Measurements from ENCODE around the gene APPBP2.

APPBP2 gene

DNA sequence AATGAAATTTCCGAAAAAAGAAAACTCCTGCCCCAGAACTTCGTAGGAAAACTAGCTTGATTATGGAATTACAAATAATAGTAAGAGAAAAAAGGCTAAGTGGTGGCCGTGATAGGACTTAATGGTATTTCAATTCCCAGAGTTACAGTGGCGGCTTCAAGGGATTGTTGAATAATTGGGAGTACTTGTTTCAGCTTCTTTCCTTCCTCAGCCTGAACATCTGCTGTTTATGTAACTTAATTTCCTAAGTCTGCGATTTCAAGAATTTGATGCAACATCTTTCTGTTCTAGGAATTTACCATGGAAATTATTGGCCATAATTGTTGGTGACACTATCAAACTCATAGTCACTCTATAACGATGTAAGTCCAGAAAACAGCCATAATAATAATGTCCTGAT lies 684 bp upstream of the APPBP2 start:
- POLR2A ChIA-PET: interaction anchor here (0.9 to 1.4 kb wide), 7 partner anchors 9 to 72 kb away, joined by 3 to 7 read pairs (median 3); no protein-coding TSS in a partner anchor
- CTCF ChIA-PET: interaction anchor here (0.8 to 2.9 kb wide), 3 partner anchors 44 to 112 kb away, joined by 4 to 15 read pairs (median 5); no protein-coding TSS in a partner anchor
- TF ChIP-seq, protein P1, sequence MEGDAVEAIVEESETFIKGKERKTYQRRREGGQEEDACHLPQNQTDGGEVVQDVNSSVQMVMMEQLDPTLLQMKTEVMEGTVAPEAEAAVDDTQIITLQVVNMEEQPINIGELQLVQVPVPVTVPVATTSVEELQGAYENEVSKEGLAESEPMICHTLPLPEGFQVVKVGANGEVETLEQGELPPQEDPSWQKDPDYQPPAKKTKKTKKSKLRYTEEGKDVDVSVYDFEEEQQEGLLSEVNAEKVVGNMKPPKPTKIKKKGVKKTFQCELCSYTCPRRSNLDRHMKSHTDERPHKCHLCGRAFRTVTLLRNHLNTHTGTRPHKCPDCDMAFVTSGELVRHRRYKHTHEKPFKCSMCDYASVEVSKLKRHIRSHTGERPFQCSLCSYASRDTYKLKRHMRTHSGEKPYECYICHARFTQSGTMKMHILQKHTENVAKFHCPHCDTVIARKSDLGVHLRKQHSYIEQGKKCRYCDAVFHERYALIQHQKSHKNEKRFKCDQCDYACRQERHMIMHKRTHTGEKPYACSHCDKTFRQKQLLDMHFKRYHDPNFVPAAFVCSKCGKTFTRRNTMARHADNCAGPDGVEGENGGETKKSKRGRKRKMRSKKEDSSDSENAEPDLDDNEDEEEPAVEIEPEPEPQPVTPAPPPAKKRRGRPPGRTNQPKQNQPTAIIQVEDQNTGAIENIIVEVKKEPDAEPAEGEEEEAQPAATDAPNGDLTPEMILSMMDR (IDR thresholded peaks at IDR 0.05; ENCODE audit: insufficient read depth, low read length, missing control alignments): no peak
- DNase-seq (ENCODE audit: low read depth, low spot score): no peak
- peak overlapping the region; percentile 96 for H3K4me3 ChIP-seq (ENCODE audit: low read depth, low read length)

DNA sequence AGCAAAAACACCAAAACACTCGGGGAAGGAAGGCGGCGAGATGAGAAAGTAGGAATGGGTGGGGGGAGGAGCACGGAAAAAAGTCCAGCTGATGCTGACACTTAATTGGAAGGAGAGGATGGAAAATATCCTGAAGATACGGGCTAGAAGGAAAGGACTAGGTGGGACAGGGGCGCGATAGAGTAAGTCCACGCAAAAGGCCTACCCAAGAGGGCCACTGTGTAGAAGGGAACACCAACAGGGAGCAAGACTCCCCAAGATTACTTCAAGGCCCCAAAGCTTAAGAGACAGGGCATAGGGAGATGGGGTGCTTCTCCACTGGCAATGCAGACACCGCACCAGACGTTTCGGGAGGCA lies 736 bp downstream of the APPBP2 start:
- CTCF ChIA-PET: interaction anchor here (2.9 kb wide), 1 partner anchor 45 kb away, joined by 15 read pairs; no protein-coding TSS in a partner anchor
- DNase-seq (ENCODE audit: low read depth, low spot score): no peak
- POLR2A ChIA-PET: interaction anchor here (0.8 kb wide), 1 partner anchor 48 kb away, joined by 3 read pairs; no protein-coding TSS in a partner anchor
- H3K4me3 ChIP-seq (ENCODE audit: low read depth, low read length): peak overlapping the region; percentile 96
- TF ChIP-seq, protein P1 (IDR thresholded peaks at IDR 0.05; ENCODE audit: insufficient read depth, low read length, missing control alignments): no peak

DNA sequence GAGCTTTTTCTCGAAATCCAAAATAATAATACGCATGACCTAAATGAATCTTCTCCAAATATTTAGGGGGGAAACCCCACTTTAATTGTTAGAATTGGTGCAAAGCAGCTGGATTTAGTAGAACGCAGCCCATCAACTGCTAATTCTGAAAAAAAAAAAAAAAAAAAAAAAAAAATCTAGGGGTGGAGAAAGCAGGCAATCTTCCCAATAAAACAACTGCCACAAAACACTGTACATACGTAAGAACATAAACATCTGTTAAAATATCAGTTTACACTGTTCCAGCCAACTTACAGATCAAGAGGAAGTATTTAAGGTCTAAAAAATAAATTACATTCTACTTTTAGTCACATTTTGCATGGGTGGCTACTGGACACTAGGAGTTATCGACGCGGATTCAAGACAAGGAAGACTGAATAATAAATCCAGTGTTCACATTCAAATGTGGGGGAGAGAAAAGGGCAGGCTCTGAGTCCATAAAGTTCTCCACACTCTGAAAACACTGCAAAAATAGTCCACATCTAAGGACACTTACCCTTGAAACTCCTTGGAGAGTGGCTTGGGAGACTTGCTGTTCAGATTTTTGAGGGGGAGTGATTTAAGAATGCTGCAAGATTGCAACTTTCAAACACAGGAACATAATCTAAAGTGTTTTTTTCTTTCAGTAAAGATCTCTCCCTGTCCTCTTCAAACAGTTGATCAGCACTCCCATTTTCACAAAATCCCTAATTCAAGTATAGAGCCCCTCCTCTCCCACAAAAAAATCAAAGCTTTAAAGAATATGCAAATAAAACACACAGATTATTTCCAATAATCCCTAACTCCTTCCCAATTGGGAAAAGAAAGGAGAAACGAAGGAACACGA lies 1.3 kb downstream of the APPBP2 start:
- TF ChIP-seq, protein P1 (IDR thresholded peaks at IDR 0.05; ENCODE audit: insufficient read depth, low read length, missing control alignments): no peak
- ChIA-PET CTCF (interaction anchor here (1.6 to 2.9 kb wide), 3 partner anchors 46 to 114 kb away, joined by 4 to 15 read pairs (median 14); no protein-coding TSS in a partner anchor), POLR2A (interaction anchor here (0.7 to 0.8 kb wide), 2 partner anchors 48 to 49 kb away, joined by 3 to 5 read pairs; no protein-coding TSS in a partner anchor)
- no peak for DNase-seq (ENCODE audit: low read depth, low spot score)
- peak overlapping the region; percentile 96 for H3K4me3 ChIP-seq (ENCODE audit: low read depth, low read length)

DNA sequence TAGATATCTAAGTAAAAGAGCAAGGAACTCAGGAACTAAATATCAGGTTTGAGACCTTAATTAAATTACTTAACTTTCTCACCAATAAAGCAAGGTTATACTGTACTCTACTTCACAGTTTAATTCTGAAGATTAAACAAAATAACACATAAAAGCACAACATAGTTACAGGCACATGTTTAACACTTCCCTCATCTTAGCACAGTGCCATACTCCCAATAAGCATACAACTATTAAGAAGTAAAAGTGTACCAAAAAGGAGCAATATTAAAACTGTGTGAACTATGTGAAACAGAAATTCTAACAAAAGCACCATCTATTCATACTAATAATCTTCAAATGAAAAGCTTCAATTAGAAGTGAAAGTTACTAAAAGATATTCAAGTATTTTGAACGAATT lies 2.2 kb downstream of the APPBP2 start:
- no peak for DNase-seq (ENCODE audit: low read depth, low spot score)
- TF ChIP-seq, protein P1 (IDR thresholded peaks at IDR 0.05; ENCODE audit: insufficient read depth, low read length, missing control alignments): no peak
- ChIA-PET POLR2A (interaction anchor here (0.7 kb wide), 1 partner anchor 50 kb away, joined by 5 read pairs; no protein-coding TSS in a partner anchor), CTCF (interaction anchor here (1.2 to 2.3 kb wide), 3 partner anchors 22 to 115 kb away, joined by 3 to 14 read pairs (median 4); no protein-coding TSS in a partner anchor)
- H3K4me3 ChIP-seq (ENCODE audit: low read depth, low read length): peak overlapping the region; percentile 96

DNA sequence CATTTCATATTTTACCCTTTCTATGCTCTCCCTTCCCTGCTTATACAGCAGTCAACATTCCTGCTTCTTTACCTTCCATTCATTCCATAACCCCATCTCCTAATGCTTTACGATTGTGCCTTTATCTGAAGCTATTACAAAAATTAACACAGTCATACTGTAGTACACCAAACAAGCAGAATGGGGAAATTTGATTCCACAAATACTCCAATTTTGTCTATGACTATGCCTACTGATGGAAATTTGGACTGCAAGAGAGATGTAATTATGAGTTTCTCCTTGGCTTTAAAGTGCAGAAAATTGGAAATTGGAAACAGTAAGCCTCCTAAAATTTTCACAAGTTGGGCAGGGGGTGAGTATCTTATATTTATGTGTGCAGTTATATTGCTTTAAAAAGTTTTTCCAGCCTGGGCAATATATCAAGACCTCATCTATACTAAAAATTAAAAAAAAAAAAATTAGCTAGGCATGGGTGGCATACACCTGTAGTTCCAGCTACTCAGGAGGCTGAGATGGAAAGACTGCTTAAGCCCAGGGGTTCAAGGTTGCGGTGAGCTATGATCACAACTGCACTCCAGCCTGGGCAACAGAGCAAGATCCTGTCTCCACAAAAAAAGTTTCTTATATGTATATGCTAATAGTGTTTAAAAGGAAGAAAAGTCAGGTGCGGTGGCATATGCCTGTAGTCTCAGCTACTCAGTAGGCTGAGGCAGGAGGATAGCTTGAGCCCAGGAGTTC lies 3.0 kb downstream of the APPBP2 start:
- TF ChIP-seq, protein P1 (IDR thresholded peaks at IDR 0.05; ENCODE audit: insufficient read depth, low read length, missing control alignments): no peak
- ChIA-PET POLR2A (no interaction called here), CTCF (interaction anchor here (0.6 to 2.3 kb wide), 5 partner anchors 10 to 116 kb away, joined by 3 to 14 read pairs (median 3); no protein-coding TSS in a partner anchor)
- H3K4me3 ChIP-seq (ENCODE audit: low read depth, low read length): peak overlapping the region; percentile 26
- DNase-seq (ENCODE audit: low read depth, low spot score): no peak
